Skeletal muscle satellite cell (primary cell): Measurements from ENCODE around the gene AAK1.
"Not testable (repeated sequence)": the region's sequence is repeated elsewhere in the genome, so short reads cannot be mapped to it uniquely, and the experiment has no call there.

Experiments
- H3K27me3 ChIP-seq: 2 replicates; pipeline ENCODE4 v1.7.0; 2013; ENCODE audit warnings: low read length; ENCODE audit not compliant: control insufficient read depth, insufficient read depth
- H3K36me3 ChIP-seq: 2 replicates; pipeline ENCODE4 v1.7.0; 2013; ENCODE audit warnings: mild to moderate bottlenecking, control low read depth, low read length; ENCODE audit not compliant: insufficient read depth
- H3K4me1 ChIP-seq: 2 replicates; pipeline ENCODE4 v1.7.0; 2013; ENCODE audit warnings: low read length; ENCODE audit not compliant: control insufficient read depth, insufficient read depth
- H3K4me2 ChIP-seq: 2 replicates; pipeline ENCODE4 v1.7.0; 2013; ENCODE audit warnings: mild to moderate bottlenecking, low read length
- H3K4me3 ChIP-seq: 2 replicates; pipeline ENCODE4 v1.7.0; 2013; ENCODE audit warnings: low read length
- H3K9ac ChIP-seq: 2 replicates; pipeline ENCODE4 v1.7.0; 2013; ENCODE audit warnings: mild to moderate bottlenecking, low read depth, low read length, moderate library complexity
- H3K9me3 ChIP-seq: replicated peaks from 2 replicates; pipeline ENCODE4 v1.7.0; 2013; ENCODE audit warnings: mild to moderate bottlenecking, control low read depth, low read length

The AAK1 gene

DNA sequence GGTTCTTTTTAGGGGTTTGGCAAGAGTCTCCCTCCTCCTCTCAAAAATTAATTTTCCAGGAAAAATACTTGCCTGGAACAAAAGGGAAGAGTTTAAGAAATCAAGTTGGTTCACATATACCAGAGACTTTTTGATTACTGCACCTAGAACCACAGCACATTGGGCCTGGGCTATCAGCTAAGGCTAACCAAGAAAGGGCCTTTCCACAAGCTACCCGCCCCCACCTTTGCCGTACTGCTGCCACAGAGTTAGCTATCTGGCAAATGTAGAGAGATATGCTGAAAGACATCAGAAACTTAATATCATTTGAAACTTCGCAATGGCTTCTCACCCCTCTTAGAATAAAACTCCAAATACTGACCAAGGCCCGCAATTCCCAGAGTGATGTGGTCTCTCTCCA is 76.9 kb downstream of the AAK1 start:
- Histone ChIP-seq H3K4me2 (peak overlapping the region; percentile 42), H3K27me3 (no peaks in the 10 kb centered on the region), H3K4me3 (no peak overlapping the region), H3K36me3 (no peaks in the 10 kb centered on the region), H3K9ac (no peak overlapping the region), H3K4me1 (peaks cover 20% of the 10 kb centered on the region), H3K9me3 (no peaks in the 10 kb centered on the region)

GRCh38 chr2:69565431-69565839 is 78.1 kb downstream of the AAK1 start:
- Histone ChIP-seq H3K4me1 (peaks cover 20% of the 10 kb centered on the region), H3K27me3 (no peaks in the 10 kb centered on the region), H3K4me3 (no peak overlapping the region), H3K4me2 (no peak overlapping the region), H3K36me3 (no peaks in the 10 kb centered on the region), H3K9me3 (no peaks in the 10 kb centered on the region), H3K9ac (no peak overlapping the region)

DNA sequence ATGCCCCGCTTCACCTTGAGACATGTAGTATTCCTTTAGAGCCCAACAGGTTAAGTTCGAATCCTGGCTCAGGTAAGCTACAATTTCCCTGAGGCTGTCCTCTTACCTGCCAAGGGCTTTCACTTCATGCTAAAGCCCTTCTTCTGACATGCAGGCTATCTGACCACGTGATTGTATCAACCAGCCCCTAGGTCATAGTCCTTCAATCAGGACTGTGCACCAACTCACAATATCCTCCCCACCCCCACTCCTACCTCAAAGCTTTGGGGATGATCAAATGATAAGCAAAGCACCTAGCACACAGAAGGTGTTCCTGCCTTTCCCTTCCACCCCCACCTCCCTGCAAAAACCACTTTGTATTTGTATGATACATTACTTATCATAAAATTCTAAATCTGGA is 78.9 kb downstream of the AAK1 start:
- no peaks in the 10 kb centered on the region for H3K27me3 ChIP-seq
- H3K4me2 ChIP-seq = no peak overlapping the region
- no peaks in the 10 kb centered on the region for H3K9me3 ChIP-seq
- H3K4me3 ChIP-seq = no peak overlapping the region
- peaks cover 20% of the 10 kb centered on the region for H3K4me1 ChIP-seq
- H3K9ac ChIP-seq = no peak overlapping the region
- H3K36me3 ChIP-seq = no peaks in the 10 kb centered on the region

DNA sequence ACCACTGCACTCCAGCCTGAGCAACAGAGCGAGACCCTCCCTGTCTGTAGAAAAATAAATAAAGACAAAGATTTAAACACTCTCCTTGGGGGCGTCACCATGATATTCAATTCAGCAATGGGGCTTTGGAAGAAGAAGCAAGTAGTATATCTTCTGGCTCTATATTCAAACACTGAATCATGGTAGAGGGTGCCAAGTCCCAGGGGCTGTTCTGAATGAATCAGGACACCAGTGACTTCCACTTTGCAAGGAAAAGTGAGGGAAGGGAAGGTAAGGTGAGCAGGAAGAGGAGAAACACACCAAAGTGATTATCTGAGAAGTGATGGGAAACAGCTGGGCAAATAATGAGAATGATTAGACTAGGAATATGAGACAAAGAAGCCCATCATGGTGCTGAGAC is 80.5 kb downstream of the AAK1 start:
- no peak overlapping the region for H3K4me3 ChIP-seq
- no peak overlapping the region for H3K4me2 ChIP-seq
- H3K9me3 ChIP-seq = no peaks in the 10 kb centered on the region
- peaks cover 19% of the 10 kb centered on the region for H3K4me1 ChIP-seq
- no peaks in the 10 kb centered on the region for H3K27me3 ChIP-seq
- no peak overlapping the region for H3K9ac ChIP-seq
- no peaks in the 10 kb centered on the region for H3K36me3 ChIP-seq

GRCh38 chr2:69561101-69561500 is 82.4 kb downstream of the AAK1 start:
- Histone ChIP-seq H3K36me3 (peaks cover 5% of the 10 kb centered on the region), H3K4me3 (no peak overlapping the region), H3K4me2 (no peak overlapping the region), H3K4me1 (no peaks in the 10 kb centered on the region), H3K9me3 (no peaks in the 10 kb centered on the region), H3K9ac (no peak overlapping the region), H3K27me3 (no peaks in the 10 kb centered on the region)

GRCh38 chr2:69560147-69560482 is 83.4 kb downstream of the AAK1 start:
- Histone ChIP-seq H3K4me3 (no peak overlapping the region), H3K27me3 (no peaks in the 10 kb centered on the region), H3K4me2 (no peak overlapping the region), H3K36me3 (peaks cover 9% of the 10 kb centered on the region), H3K9ac (no peak overlapping the region), H3K9me3 (no peaks in the 10 kb centered on the region), H3K4me1 (no peaks in the 10 kb centered on the region)

GRCh38 chr2:69559442-69560146 is 83.9 kb downstream of the AAK1 start:
- Histone ChIP-seq H3K4me3 (no peak overlapping the region), H3K36me3 (peaks cover 9% of the 10 kb centered on the region), H3K4me1 (no peaks in the 10 kb centered on the region), H3K27me3 (no peaks in the 10 kb centered on the region), H3K9ac (no peak overlapping the region), H3K4me2 (no peak overlapping the region), H3K9me3 (no peaks in the 10 kb centered on the region)

DNA sequence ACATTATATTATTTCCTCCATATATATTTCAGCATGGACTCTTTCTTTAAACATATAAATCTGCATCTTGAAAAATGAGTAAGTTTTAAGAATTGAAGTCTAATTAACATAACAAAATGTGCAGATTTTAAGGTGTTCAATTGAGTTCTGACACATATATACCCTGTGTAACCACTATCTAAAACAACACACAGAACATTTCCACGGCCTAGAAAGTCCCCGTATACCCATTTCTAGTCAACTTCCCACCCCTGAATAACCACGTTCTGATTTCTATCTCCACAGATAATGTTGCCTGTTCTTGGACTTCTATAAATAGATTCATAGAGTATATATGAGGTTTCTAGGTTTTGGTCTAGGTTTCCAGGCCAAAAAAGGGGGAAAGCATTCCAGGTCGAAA is 87.5 kb downstream of the AAK1 start:
- Histone ChIP-seq H3K4me2 (no peak overlapping the region), H3K4me1 (no peaks in the 10 kb centered on the region), H3K27me3 (no peaks in the 10 kb centered on the region), H3K4me3 (no peak overlapping the region), H3K9ac (no peak overlapping the region), H3K36me3 (peaks cover 9% of the 10 kb centered on the region), H3K9me3 (no peaks in the 10 kb centered on the region)

GRCh38 chr2:69554981-69555380 is 88.6 kb downstream of the AAK1 start:
- H3K36me3 ChIP-seq = peaks cover 9% of the 10 kb centered on the region
- H3K9ac ChIP-seq = no peak overlapping the region
- no peaks in the 10 kb centered on the region for H3K27me3 ChIP-seq
- H3K4me1 ChIP-seq = peaks cover 1% of the 10 kb centered on the region
- H3K4me3 ChIP-seq = no peak overlapping the region
- no peaks in the 10 kb centered on the region for H3K9me3 ChIP-seq
- no peak overlapping the region for H3K4me2 ChIP-seq

DNA sequence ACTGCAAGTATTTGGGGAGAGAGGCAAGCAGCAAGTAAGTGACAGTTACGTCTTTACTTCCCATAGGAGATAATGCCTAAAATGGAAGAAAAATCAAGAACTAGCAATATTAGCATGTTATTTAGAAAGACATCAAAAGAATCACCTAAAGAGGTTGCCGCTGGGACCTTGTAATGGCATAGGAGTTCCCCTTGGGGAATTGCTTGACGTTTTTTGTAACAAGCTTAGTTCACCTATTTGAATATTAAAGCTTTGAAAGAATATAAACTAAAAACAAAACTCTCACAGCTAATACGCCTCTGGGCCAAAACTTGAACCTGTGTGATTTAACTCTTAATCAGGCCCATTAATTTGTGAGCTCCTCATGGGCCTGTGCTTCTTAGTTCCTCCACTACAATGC is 89.0 kb downstream of the AAK1 start:
- Histone ChIP-seq H3K4me2 (no peak overlapping the region), H3K36me3 (peaks cover 9% of the 10 kb centered on the region), H3K27me3 (no peaks in the 10 kb centered on the region), H3K4me1 (peaks cover 5% of the 10 kb centered on the region), H3K9ac (no peak overlapping the region), H3K4me3 (no peak overlapping the region), H3K9me3 (no peaks in the 10 kb centered on the region)

- peaks cover 9% of the 10 kb centered on the region for H3K36me3 ChIP-seq
- no peak overlapping the region for H3K9ac ChIP-seq
- no peaks in the 10 kb centered on the region for H3K27me3 ChIP-seq
- H3K4me3 ChIP-seq = no peak overlapping the region
- H3K4me2 ChIP-seq = no peak overlapping the region
- peaks cover 9% of the 10 kb centered on the region for H3K4me1 ChIP-seq
- H3K9me3 ChIP-seq = no peaks in the 10 kb centered on the region
Observed at GRCh38 chr2:69553991-69554390, 89.5 kb downstream of the AAK1 start.

DNA sequence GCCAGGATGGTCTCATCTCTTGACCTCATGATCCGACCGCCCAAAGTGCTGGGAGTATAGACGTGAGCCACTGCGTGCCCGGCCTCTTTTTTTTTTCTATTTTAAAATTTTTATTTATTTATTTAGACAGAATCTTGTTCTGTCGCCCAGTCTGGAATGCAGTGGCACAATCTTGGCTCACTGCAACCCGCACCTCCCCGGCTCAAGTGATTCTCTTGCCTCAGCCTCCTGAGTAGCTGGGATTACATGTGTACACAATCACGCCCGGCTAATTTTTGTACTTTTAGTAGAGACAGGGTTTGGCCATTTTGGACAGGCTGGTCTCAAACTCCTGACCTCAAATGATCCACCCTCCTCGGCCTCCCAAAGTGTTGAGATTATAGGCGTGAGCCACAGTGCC is 93.0 kb downstream of the AAK1 start:
- H3K4me3 ChIP-seq, H3K9me3 ChIP-seq, H3K9ac ChIP-seq, H3K4me2 ChIP-seq, H3K27me3 ChIP-seq, H3K36me3 ChIP-seq: not testable (repeated sequence)
- peaks cover 16% of the 10 kb centered on the region for H3K4me1 ChIP-seq
